ENCODE results near the gene SH3BP1. TPM values are rescaled to one million over a fixed set of nuclear protein-coding genes. Genes with fewer than 3 reads are reported as not detected.
"Not testable (repeated sequence)": the region's sequence is repeated elsewhere in the genome, so short reads cannot be mapped to it uniquely, and the experiment has no call there.

The SH3BP1 gene
- total and polyA plus RNA-seq, 7 experiments from 2014 or later = 12.9 to 157 (median 80.4) TPM

- Histone ChIP-seq H3K27me3 (ENCODE audit: control insufficient read depth in 2 of 2, insufficient read depth in 2 of 2, low read length in 2 of 2) (no peaks in the 10 kb centered on the region), H3K36me3 (ENCODE audit: control insufficient read depth in 2 of 3, insufficient read depth in 3 of 3, low read length in 3 of 3) (no peaks in the 10 kb centered on the region), H3K9me3 (ENCODE audit: control insufficient read depth in 2 of 3, low read length in 3 of 3) (no peaks in the 10 kb centered on the region), H3K4me1 (ENCODE audit: control insufficient read depth in 2 of 2, insufficient read depth in 2 of 2, low read length in 2 of 2) (peaks cover 19 to 20% of the 10 kb centered on the region in 2 donors), H3K27ac (ENCODE audit: low read depth, low read length) (no peak overlapping the region), H3K4me3 (ENCODE audit: low read length) (no peak overlapping the region)
- peaks cover 26 to 48% (median 39%) of the 10 kb centered on the region in 7 donors for H3K4me1 Mint-ChIP-seq
- ATAC-seq = no peak
- intact Hi-C loops (cut with micrococcal nuclease) = loop anchor here in 1 of 2 donors (10.0 kb wide), 1 partner anchor 334 kb away; no protein-coding TSS in a partner anchor
- H3K27ac Mint-ChIP-seq = peak overlapping the region in 1 of 9 donors; percentile 14
- peaks cover 0 to 5% (median 0%) of the 10 kb centered on the region in 5 donors for H3K36me3 Mint-ChIP-seq
- CTCF ChIA-PET = no interaction called here
- H3K4me3 Mint-ChIP-seq = no peak overlapping the region
- peaks cover 0 to 26% (median 0%) of the 10 kb centered on the region in 5 donors for H3K27me3 Mint-ChIP-seq
- POLR2A ChIA-PET = interaction anchor here (1.4 kb wide), 1 partner anchor 9 kb away, joined by 5 read pairs; no protein-coding TSS in a partner anchor
- no peak for DNase-seq
- H3K9me3 Mint-ChIP-seq = peaks cover 0 to 2% (median 0%) of the 10 kb centered on the region in 11 donors
Measured at GRCh38 chr22:37601203-37601539, 38.3 kb upstream of the SH3BP1 start.

- Histone ChIP-seq H3K27ac (ENCODE audit: low read depth, low read length) (no peak overlapping the region), H3K9me3 (ENCODE audit: control insufficient read depth in 2 of 3, low read length in 3 of 3) (no peaks in the 10 kb centered on the region), H3K36me3 (ENCODE audit: control insufficient read depth in 2 of 3, insufficient read depth in 3 of 3, low read length in 3 of 3) (no peaks in the 10 kb centered on the region), H3K4me3 (ENCODE audit: low read length) (no peak overlapping the region), H3K4me1 (ENCODE audit: control insufficient read depth in 2 of 2, insufficient read depth in 2 of 2, low read length in 2 of 2) (peaks cover 20 to 22% of the 10 kb centered on the region in 2 donors), H3K27me3 (ENCODE audit: control insufficient read depth in 2 of 2, insufficient read depth in 2 of 2, low read length in 2 of 2) (no peaks in the 10 kb centered on the region)
- POLR2A ChIA-PET = interaction anchor here (0.8 to 1.4 kb wide), 4 partner anchors 9 to 382 kb away, joined by 3 to 5 read pairs (median 3); partner anchors contain the start of gene PDXP
- H3K4me1 Mint-ChIP-seq = peaks cover 26 to 50% (median 39%) of the 10 kb centered on the region in 7 donors
- H3K36me3 Mint-ChIP-seq = peaks cover 0 to 5% (median 0%) of the 10 kb centered on the region in 5 donors
- ATAC-seq = no peak
- H3K4me3 Mint-ChIP-seq = no peak overlapping the region
- H3K9me3 Mint-ChIP-seq = peaks cover 0 to 2% (median 0%) of the 10 kb centered on the region in 11 donors
- CTCF ChIA-PET = interaction anchor here (1.3 kb wide), 1 partner anchor 9 kb away, joined by 6 read pairs; no protein-coding TSS in a partner anchor
- no peak for DNase-seq
- H3K27me3 Mint-ChIP-seq = peaks cover 0 to 26% (median 0%) of the 10 kb centered on the region in 5 donors
- H3K27ac Mint-ChIP-seq = peak overlapping the region in 4 of 9 donors; percentile 14 to 61 (median 19)
- intact Hi-C loops (cut with micrococcal nuclease) = loop anchor here in 1 of 2 donors (10.0 kb wide), 1 partner anchor 333 kb away; no protein-coding TSS in a partner anchor
Measured at GRCh38 chr22:37601540-37602442, 37.7 kb upstream of the SH3BP1 start.

GRCh38 chr22:37602546-37603277, 36.8 kb upstream of the SH3BP1 start:
- Mint-ChIP-seq H3K4me1 (peaks cover 27 to 59% (median 48%) of the 10 kb centered on the region in 7 donors), H3K27me3 (peaks cover 0 to 26% (median 0%) of the 10 kb centered on the region in 5 donors), H3K27ac (peak overlapping the region in 2 of 9 donors; percentile 21 to 61)
- H3K9me3 ChIP-seq (ENCODE audit: control insufficient read depth in 2 of 3, low read length in 3 of 3); H3K36me3 ChIP-seq (ENCODE audit: control insufficient read depth in 2 of 3, insufficient read depth in 3 of 3, low read length in 3 of 3); H3K27me3 ChIP-seq (ENCODE audit: control insufficient read depth in 2 of 2, insufficient read depth in 2 of 2, low read length in 2 of 2); H3K4me3 Mint-ChIP-seq; H3K36me3 Mint-ChIP-seq; H3K9me3 Mint-ChIP-seq; DNase-seq; H3K27ac ChIP-seq (ENCODE audit: low read depth, low read length); ATAC-seq; H3K4me3 ChIP-seq (ENCODE audit: low read length): not testable (repeated sequence)
- ChIA-PET POLR2A (interaction anchor here (0.6 to 1.4 kb wide), 6 partner anchors 10 to 635 kb away, joined by 3 to 5 read pairs (median 3); partner anchors contain the start of gene PDXP), CTCF (interaction anchor here (1.2 to 1.3 kb wide), 2 partner anchors 10 kb away, joined by 4 to 6 read pairs; no protein-coding TSS in a partner anchor)
- H3K4me1 ChIP-seq (ENCODE audit: control insufficient read depth in 2 of 2, insufficient read depth in 2 of 2, low read length in 2 of 2) = peaks cover 29 to 30% of the 10 kb centered on the region in 2 donors
- intact Hi-C loops (cut with micrococcal nuclease) = loop anchor here in 1 of 2 donors (10.0 kb wide), 1 partner anchor 332 kb away; no protein-coding TSS in a partner anchor

- intact Hi-C loops (cut with micrococcal nuclease) = loop anchor here in 1 of 2 donors (10.0 kb wide), 1 partner anchor 331 kb away; no protein-coding TSS in a partner anchor
- DNase-seq (no peak), ATAC-seq (no peak)
- no peaks in the 10 kb centered on the region for H3K27me3 ChIP-seq (ENCODE audit: control insufficient read depth in 2 of 2, insufficient read depth in 2 of 2, low read length in 2 of 2)
- H3K27ac ChIP-seq (ENCODE audit: low read depth, low read length) = no peak overlapping the region
- Mint-ChIP-seq H3K27me3 (peaks cover 0 to 26% (median 0%) of the 10 kb centered on the region in 5 donors), H3K36me3 (peaks cover 0 to 5% (median 0%) of the 10 kb centered on the region in 5 donors), H3K4me1 (peaks cover 32 to 68% (median 55%) of the 10 kb centered on the region in 7 donors), H3K27ac (peak overlapping the region in 2 of 9 donors; percentile 21 to 39), H3K4me3 (peak overlapping the region in 4 of 10 donors; percentile 31 to 55 (median 38)), H3K9me3 (peaks cover 0 to 2% (median 0%) of the 10 kb centered on the region in 11 donors)
- H3K4me1 ChIP-seq (ENCODE audit: control insufficient read depth in 2 of 2, insufficient read depth in 2 of 2, low read length in 2 of 2) = peaks cover 33 to 35% of the 10 kb centered on the region in 2 donors
- ChIA-PET POLR2A (interaction anchor here (0.7 to 1.5 kb wide), 5 partner anchors 12 to 744 kb away, joined by 3 to 5 read pairs (median 3); no protein-coding TSS in a partner anchor), CTCF (interaction anchor here (0.9 to 1.2 kb wide), 2 partner anchors 12 to 43 kb away, joined by 3 to 4 read pairs; no protein-coding TSS in a partner anchor)
- H3K9me3 ChIP-seq (ENCODE audit: control insufficient read depth in 2 of 3, low read length in 3 of 3) = no peaks in the 10 kb centered on the region
- no peaks in the 10 kb centered on the region for H3K36me3 ChIP-seq (ENCODE audit: control insufficient read depth in 2 of 3, insufficient read depth in 3 of 3, low read length in 3 of 3)
- no peak overlapping the region for H3K4me3 ChIP-seq (ENCODE audit: low read length)
Measured at GRCh38 chr22:37604074-37604473, 35.4 kb upstream of the SH3BP1 start.

- Mint-ChIP-seq H3K9me3 (peaks cover 0 to 2% (median 0%) of the 10 kb centered on the region in 11 donors), H3K27ac (peak overlapping the region; percentile 63 to 93 (median 85)), H3K4me1 (peaks cover 38 to 76% (median 62%) of the 10 kb centered on the region in 7 donors), H3K36me3 (peaks cover 0 to 5% (median 0%) of the 10 kb centered on the region in 5 donors), H3K27me3 (peaks cover 0 to 26% (median 0%) of the 10 kb centered on the region in 5 donors), H3K4me3 (peak overlapping the region; percentile 58 to 90 (median 80))
- ATAC-seq (peak; percentile 18), DNase-seq (peak; percentile 28 to 83 (median 79))
- peak overlapping the region; percentile 42 for H3K27ac ChIP-seq (ENCODE audit: low read depth, low read length)
- H3K27me3 ChIP-seq (ENCODE audit: control insufficient read depth in 2 of 2, insufficient read depth in 2 of 2, low read length in 2 of 2) = no peaks in the 10 kb centered on the region
- peaks cover 37 to 40% of the 10 kb centered on the region in 2 donors for H3K4me1 ChIP-seq (ENCODE audit: control insufficient read depth in 2 of 2, insufficient read depth in 2 of 2, low read length in 2 of 2)
- H3K36me3 ChIP-seq (ENCODE audit: control insufficient read depth in 2 of 3, insufficient read depth in 3 of 3, low read length in 3 of 3) = no peaks in the 10 kb centered on the region
- peak overlapping the region; percentile 15 for H3K4me3 ChIP-seq (ENCODE audit: low read length)
- intact Hi-C loops (cut with micrococcal nuclease) = loop anchor here (1.0 to 10.0 kb wide), 8 partner anchors 38 to 1267 kb away; partner anchors contain the start of genes RAC2 (in 2 of the 2), CBX6 (in 1 of the 2), EIF3D (in 1 of the 2) and JOSD1 (in 1 of the 2)
- no peaks in the 10 kb centered on the region for H3K9me3 ChIP-seq (ENCODE audit: control insufficient read depth in 2 of 3, low read length in 3 of 3)
- ChIA-PET POLR2A (interaction anchor here (0.9 to 1.9 kb wide), 6 partner anchors 11 to 118 kb away, joined by 3 to 5 read pairs (median 3); partner anchors contain the start of gene MFNG), CTCF (interaction anchor here (1.0 to 6.0 kb wide), 3 partner anchors 9 to 77 kb away, joined by 3 to 36 read pairs (median 5); no protein-coding TSS in a partner anchor)
Measured at GRCh38 chr22:37604875-37605274, 34.6 kb upstream of the SH3BP1 start.
